ENCODE data around the gene MPPED1. TPM values are rescaled to one million over a fixed set of nuclear protein-coding genes. Genes with fewer than 3 reads are reported as not detected.

Gene MPPED1
- total and polyA plus RNA-seq, 3 experiments from 2014 or later = not detected

DNA sequence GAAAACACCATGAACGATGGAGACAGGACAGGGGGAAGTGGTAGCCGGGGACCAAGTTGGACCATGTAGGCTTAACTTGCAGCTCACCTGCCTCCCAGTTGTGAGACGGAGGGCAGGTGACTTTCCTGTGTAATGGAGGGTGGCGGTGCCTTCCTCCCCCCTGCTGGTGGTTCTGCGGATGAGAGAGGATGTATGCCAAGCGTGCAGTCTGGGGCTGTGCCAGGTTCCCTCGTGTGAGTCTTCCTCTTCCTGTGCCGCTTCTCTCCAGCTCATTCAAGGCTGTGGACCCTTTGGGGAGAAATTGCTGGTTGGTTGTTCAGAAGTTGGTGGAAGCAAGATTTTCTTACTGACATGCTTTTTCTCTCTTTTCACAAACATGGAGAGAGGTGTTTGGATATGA is 35.1 kb downstream of the MPPED1 start:
- POLR2A ChIA-PET = no interaction called here
- H3K27me3 Mint-ChIP-seq = peaks cover 11 to 23% of the 10 kb centered on the region in 2 donors
- no peaks in the 10 kb centered on the region for H3K4me1 Mint-ChIP-seq
- Histone ChIP-seq H3K36me3 (ENCODE audit: insufficient read depth, low read length) (no peaks in the 10 kb centered on the region), H3K27ac (ENCODE audit: low read depth, low read length) (no peak overlapping the region), H3K9me3 (ENCODE audit: low read length) (no peaks in the 10 kb centered on the region), H3K4me3 (ENCODE audit: low read length) (no peak overlapping the region), H3K27me3 (ENCODE audit: insufficient read depth, low read length, poor library complexity, severe bottlenecking) (no peaks in the 10 kb centered on the region), H3K4me1 (ENCODE audit: insufficient read depth, low read length) (no peaks in the 10 kb centered on the region)
- no peak overlapping the region for H3K4me3 Mint-ChIP-seq
- CTCF ChIA-PET = no interaction called here
- peaks cover 0 to 5% (median 0%) of the 10 kb centered on the region in 5 donors for H3K9me3 Mint-ChIP-seq
- H3K27ac Mint-ChIP-seq = no peak overlapping the region
- H3K36me3 Mint-ChIP-seq = no peaks in the 10 kb centered on the region
- no peak for DNase-seq

DNA sequence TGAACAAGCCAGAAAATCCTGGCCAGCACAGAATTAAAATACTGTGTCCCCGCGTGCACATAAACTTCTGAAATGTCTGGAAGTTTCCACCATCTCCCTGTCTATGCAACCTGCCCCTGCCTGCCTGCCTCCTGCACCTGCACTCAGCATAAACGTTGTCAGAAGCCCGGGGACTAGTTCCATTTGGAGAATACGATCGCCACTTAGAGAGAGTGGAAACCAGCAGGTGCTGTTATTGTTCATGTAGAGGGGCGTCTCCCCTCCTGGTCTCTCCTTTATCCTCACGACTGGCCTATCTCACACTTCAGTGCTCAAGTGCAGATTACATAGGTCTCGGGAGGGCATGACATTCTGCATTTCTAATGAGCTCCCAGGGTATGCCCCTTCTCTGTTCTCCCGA is 35.6 kb downstream of the MPPED1 start:
- Histone ChIP-seq H3K27me3 (ENCODE audit: insufficient read depth, low read length, poor library complexity, severe bottlenecking) (no peaks in the 10 kb centered on the region), H3K9me3 (ENCODE audit: low read length) (no peaks in the 10 kb centered on the region), H3K36me3 (ENCODE audit: insufficient read depth, low read length) (no peaks in the 10 kb centered on the region), H3K4me1 (ENCODE audit: insufficient read depth, low read length) (no peaks in the 10 kb centered on the region), H3K27ac (ENCODE audit: low read depth, low read length) (no peak overlapping the region), H3K4me3 (ENCODE audit: low read length) (no peak overlapping the region)
- Mint-ChIP-seq H3K9me3 (peaks cover 0 to 5% (median 0%) of the 10 kb centered on the region in 5 donors), H3K4me1 (no peaks in the 10 kb centered on the region), H3K27ac (no peak overlapping the region), H3K27me3 (peaks cover 11 to 23% of the 10 kb centered on the region in 2 donors), H3K4me3 (no peak overlapping the region), H3K36me3 (no peaks in the 10 kb centered on the region)
- POLR2A ChIA-PET = no interaction called here
- CTCF ChIA-PET = no interaction called here
- DNase-seq = no peak

- H3K4me3 Mint-ChIP-seq = no peak overlapping the region
- H3K4me3 ChIP-seq (ENCODE audit: low read length) = no peak overlapping the region
- H3K27me3 ChIP-seq (ENCODE audit: insufficient read depth, low read length, poor library complexity, severe bottlenecking) = no peaks in the 10 kb centered on the region
- H3K9me3 ChIP-seq (ENCODE audit: low read length) = no peaks in the 10 kb centered on the region
- peaks cover 0 to 3% (median 0%) of the 10 kb centered on the region in 5 donors for H3K9me3 Mint-ChIP-seq
- H3K27ac ChIP-seq (ENCODE audit: low read depth, low read length) = no peak overlapping the region
- H3K27ac Mint-ChIP-seq = peak overlapping the region in 1 of 8 donors; percentile 60
- ChIA-PET CTCF (no interaction called here), POLR2A (no interaction called here)
- H3K4me1 Mint-ChIP-seq = no peaks in the 10 kb centered on the region
- H3K4me1 ChIP-seq (ENCODE audit: insufficient read depth, low read length) = no peaks in the 10 kb centered on the region
- H3K36me3 Mint-ChIP-seq = no peaks in the 10 kb centered on the region
- H3K36me3 ChIP-seq (ENCODE audit: insufficient read depth, low read length) = no peaks in the 10 kb centered on the region
- DNase-seq = no peak
- peaks cover 11 to 19% of the 10 kb centered on the region in 2 donors for H3K27me3 Mint-ChIP-seq
Observed at GRCh38 chr22:43448048-43448447, 36.2 kb downstream of the MPPED1 start.

- Mint-ChIP-seq H3K27me3 (peaks cover 10 to 22% of the 10 kb centered on the region in 2 donors), H3K9me3 (peaks cover 0 to 5% (median 0%) of the 10 kb centered on the region in 5 donors), H3K4me1 (no peaks in the 10 kb centered on the region), H3K4me3 (no peak overlapping the region), H3K27ac (no peak overlapping the region), H3K36me3 (no peaks in the 10 kb centered on the region)
- Histone ChIP-seq H3K27me3 (ENCODE audit: insufficient read depth, low read length, poor library complexity, severe bottlenecking) (no peaks in the 10 kb centered on the region), H3K9me3 (ENCODE audit: low read length) (no peaks in the 10 kb centered on the region), H3K4me1 (ENCODE audit: insufficient read depth, low read length) (no peaks in the 10 kb centered on the region), H3K36me3 (ENCODE audit: insufficient read depth, low read length) (no peaks in the 10 kb centered on the region), H3K4me3 (ENCODE audit: low read length) (no peak overlapping the region), H3K27ac (ENCODE audit: low read depth, low read length) (no peak overlapping the region)
- CTCF ChIA-PET = no interaction called here
- DNase-seq = no peak
- POLR2A ChIA-PET = no interaction called here
Observed at GRCh38 chr22:43449205-43449830, 37.5 kb downstream of the MPPED1 start.

- Mint-ChIP-seq H3K27me3 (peaks cover 14 to 24% of the 10 kb centered on the region in 2 donors), H3K27ac (no peak overlapping the region), H3K4me3 (no peak overlapping the region), H3K9me3 (peaks cover 0 to 5% (median 0%) of the 10 kb centered on the region in 5 donors), H3K4me1 (no peaks in the 10 kb centered on the region), H3K36me3 (no peaks in the 10 kb centered on the region)
- no peak for DNase-seq
- Histone ChIP-seq H3K27ac (ENCODE audit: low read depth, low read length) (no peak overlapping the region), H3K4me1 (ENCODE audit: insufficient read depth, low read length) (no peaks in the 10 kb centered on the region), H3K4me3 (ENCODE audit: low read length) (no peak overlapping the region), H3K36me3 (ENCODE audit: insufficient read depth, low read length) (no peaks in the 10 kb centered on the region), H3K9me3 (ENCODE audit: low read length) (no peaks in the 10 kb centered on the region), H3K27me3 (ENCODE audit: insufficient read depth, low read length, poor library complexity, severe bottlenecking) (no peaks in the 10 kb centered on the region)
- ChIA-PET CTCF (no interaction called here), POLR2A (no interaction called here)
Observed at GRCh38 chr22:43449831-43450225, 38.0 kb downstream of the MPPED1 start.

GRCh38 chr22:43451371-43452050 is 39.7 kb downstream of the MPPED1 start:
- Histone ChIP-seq H3K27me3 (ENCODE audit: insufficient read depth, low read length, poor library complexity, severe bottlenecking) (no peaks in the 10 kb centered on the region), H3K9me3 (ENCODE audit: low read length) (no peaks in the 10 kb centered on the region), H3K27ac (ENCODE audit: low read depth, low read length) (no peak overlapping the region), H3K4me1 (ENCODE audit: insufficient read depth, low read length) (no peaks in the 10 kb centered on the region), H3K4me3 (ENCODE audit: low read length) (no peak overlapping the region), H3K36me3 (ENCODE audit: insufficient read depth, low read length) (no peaks in the 10 kb centered on the region)
- no peaks in the 10 kb centered on the region for H3K4me1 Mint-ChIP-seq
- H3K27me3 Mint-ChIP-seq = peaks cover 21 to 32% of the 10 kb centered on the region in 2 donors
- CTCF ChIA-PET = no interaction called here
- POLR2A ChIA-PET = no interaction called here
- peaks cover 0 to 4% (median 0%) of the 10 kb centered on the region in 5 donors for H3K9me3 Mint-ChIP-seq
- H3K27ac Mint-ChIP-seq = no peak overlapping the region
- no peak for DNase-seq
- no peak overlapping the region for H3K4me3 Mint-ChIP-seq
- H3K36me3 Mint-ChIP-seq = no peaks in the 10 kb centered on the region

DNA sequence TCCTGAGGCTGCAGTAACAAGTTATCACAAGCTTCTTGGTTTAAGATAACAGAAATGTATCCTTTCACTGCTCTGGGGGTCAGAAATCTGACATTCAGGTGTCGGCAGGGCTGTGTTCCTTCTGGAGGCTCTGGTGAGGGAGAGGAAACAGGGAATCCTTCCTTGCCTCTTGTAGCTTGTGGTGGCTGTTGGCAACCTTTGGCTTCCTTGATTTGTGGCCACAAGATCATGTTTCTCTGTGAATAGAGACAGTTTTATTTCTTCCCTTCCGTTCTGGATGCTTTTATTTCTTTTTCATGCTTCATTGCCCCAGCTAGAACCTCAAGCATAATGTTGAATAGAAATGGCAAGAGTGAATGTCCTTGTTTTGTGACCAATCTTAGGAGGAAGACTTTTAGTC is 44.0 kb downstream of the MPPED1 start:
- Mint-ChIP-seq H3K27me3 (peaks cover 19 to 44% of the 10 kb centered on the region in 2 donors), H3K36me3 (no peaks in the 10 kb centered on the region), H3K4me1 (no peaks in the 10 kb centered on the region), H3K27ac (no peak overlapping the region), H3K4me3 (no peak overlapping the region), H3K9me3 (peaks cover 0 to 4% (median under 1%) of the 10 kb centered on the region in 5 donors)
- H3K36me3 ChIP-seq (ENCODE audit: insufficient read depth, low read length) = no peaks in the 10 kb centered on the region
- no peaks in the 10 kb centered on the region for H3K27me3 ChIP-seq (ENCODE audit: insufficient read depth, low read length, poor library complexity, severe bottlenecking)
- DNase-seq = no peak
- ChIA-PET POLR2A (no interaction called here), CTCF (no interaction called here)
- H3K27ac ChIP-seq (ENCODE audit: low read depth, low read length) = no peak overlapping the region
- no peak overlapping the region for H3K4me3 ChIP-seq (ENCODE audit: low read length)
- H3K9me3 ChIP-seq (ENCODE audit: low read length) = no peaks in the 10 kb centered on the region
- H3K4me1 ChIP-seq (ENCODE audit: insufficient read depth, low read length) = no peaks in the 10 kb centered on the region

- POLR2A ChIA-PET = no interaction called here
- H3K9me3 ChIP-seq (ENCODE audit: low read length) = no peaks in the 10 kb centered on the region
- H3K27me3 ChIP-seq (ENCODE audit: insufficient read depth, low read length, poor library complexity, severe bottlenecking) = no peaks in the 10 kb centered on the region
- no peaks in the 10 kb centered on the region for H3K4me1 ChIP-seq (ENCODE audit: insufficient read depth, low read length)
- CTCF ChIA-PET = no interaction called here
- DNase-seq = no peak
- Mint-ChIP-seq H3K36me3 (peaks cover 0 to 2% (median 0%) of the 10 kb centered on the region in 3 donors), H3K27me3 (peaks cover 21 to 46% of the 10 kb centered on the region in 2 donors), H3K4me1 (no peaks in the 10 kb centered on the region), H3K27ac (peak overlapping the region in 1 of 8 donors; percentile 47), H3K4me3 (no peak overlapping the region), H3K9me3 (peaks cover 0 to 8% (median 3%) of the 10 kb centered on the region in 5 donors)
- H3K4me3 ChIP-seq (ENCODE audit: low read length) = no peak overlapping the region
- H3K36me3 ChIP-seq (ENCODE audit: insufficient read depth, low read length) = no peaks in the 10 kb centered on the region
- H3K27ac ChIP-seq (ENCODE audit: low read depth, low read length) = no peak overlapping the region
Observed at GRCh38 chr22:43457002-43457401, 45.2 kb downstream of the MPPED1 start.
